ENCODE measurements around the gene HTRA1.

HTRA1 gene

GRCh38 chr10:122555442-122555841, 94.1 kb downstream of the HTRA1 start:
- DNase-seq (ENCODE audit: low read depth): no peak

GRCh38 chr10:122557516-122557915, 96.2 kb downstream of the HTRA1 start:
- DNase-seq (ENCODE audit: low read depth): no peak

GRCh38 chr10:122558452-122558851, 97.1 kb downstream of the HTRA1 start:
- no peak for DNase-seq (ENCODE audit: low read depth)

GRCh38 chr10:122559228-122559627, 97.9 kb downstream of the HTRA1 start:
- DNase-seq (ENCODE audit: low read depth): no peak

- no peak for DNase-seq (ENCODE audit: low read depth)
These were observed 99.0 kb downstream of the HTRA1 start, which contains the start of gene DMBT1 for GRCh38 chr10:122560279-122560804. Gene DMBT1 (plus strand): TSS chr10:122560754. CDS start chr10:122560771, 17 bp downstream.

- DNase-seq (ENCODE audit: low read depth): no peak
These were observed 99.9 kb downstream of the HTRA1 start for GRCh38 chr10:122561212-122561611.

- DNase-seq (ENCODE audit: low read depth): no peak
These were observed 100.4 kb downstream of the HTRA1 start for GRCh38 chr10:122561792-122562191.

All from CMK (cell line).